PC-9 (cell line): Measurements from ENCODE around the gene ANKRD1. TPM values are rescaled to one million over a fixed set of nuclear protein-coding genes. Genes with fewer than 3 reads are reported as not detected.

Source experiments
- BruUV-seq: library from RNA; stranded (reverse); fragments of 400-500 nt; replicated peaks from 2 replicates; lab custom pipeline; 2021; lab: Mats Ljungman, UMichigan
- CTCF ChIA-PET: fragments of 300-600 bp; sonication (Branson Sonifier 250); formaldehyde crosslinking; loops from one replicate; lab custom pipeline; 2022; ENCODE audit warnings: antibody characterized with exemption; lab: Charles Lee
- POLR2A ChIA-PET: fragments of 300-600 bp; sonication (Branson Sonifier 250); formaldehyde crosslinking; loops from one replicate; lab custom pipeline; 2022; ENCODE audit warnings: antibody characterized with exemption; ENCODE audit not compliant: unreplicated experiment; lab: Charles Lee
- DNase-seq, 2 experiments: peaks; one replicate each; pipeline versions ENCODE4 v3.0.0 to v3.0.0-alpha.2; 2015 to 2022; ENCODE audit warnings: mixed read lengths in 1 of 2
- H2AFZ ChIP-seq: fragments of 200-600 bp; sonication (generic); 2 replicates; pipeline ENCODE4 v1.8.1; 2017; ENCODE audit warnings: antibody characterized with exemption
- H3F3A ChIP-seq: fragments of 200-600 bp; sonication (generic); 2 replicates; pipeline ENCODE4 v1.8.1; 2017; ENCODE audit warnings: antibody characterized with exemption, mild to moderate bottlenecking, low read depth; ENCODE audit not compliant: insufficient read depth
- H3K27ac ChIP-seq: fragments of 200-600 bp; sonication (generic); 2 replicates; pipeline ENCODE4 v1.6.1; 2016; ENCODE audit warnings: mixed run types
- H3K27me3 ChIP-seq: fragments of 200-600 bp; sonication (generic); 2 replicates; pipeline ENCODE4 v1.6.1; 2016; ENCODE audit warnings: low read depth, mixed run types; ENCODE audit not compliant: insufficient read depth
- H3K36me3 ChIP-seq: fragments of 200-600 bp; sonication (generic); 2 replicates; pipeline ENCODE4 v1.6.1; 2016; ENCODE audit warnings: low read depth, mixed run types
- H3K4me1 ChIP-seq: fragments of 200-600 bp; sonication (generic); replicated peaks from 2 replicates; pipeline ENCODE4 v1.6.1; 2016; ENCODE audit warnings: mixed run types; ENCODE audit not compliant: insufficient read depth
- H3K4me2 ChIP-seq: fragments of 200-600 bp; sonication (generic); 2 replicates; pipeline ENCODE4 v1.6.1; 2017; ENCODE audit warnings: mixed run types
- H3K4me3 ChIP-seq: fragments of 200-600 bp; sonication (generic); 2 replicates; pipeline ENCODE4 v1.6.1; 2016; ENCODE audit warnings: mixed run types
- H3K79me2 ChIP-seq: fragments of 200-600 bp; sonication (generic); 2 replicates; pipeline ENCODE4 v1.6.1; 2017; ENCODE audit warnings: low read depth, mixed run types
- H3K9me2 ChIP-seq: fragments of 200-600 bp; sonication (generic); 2 replicates; pipeline ENCODE4 v1.8.1; 2017; ENCODE audit warnings: mild to moderate bottlenecking; ENCODE audit not compliant: insufficient read depth
- H3K9me3 ChIP-seq: fragments of 200-600 bp; sonication (generic); 2 replicates; pipeline ENCODE4 v1.8.1; 2016; ENCODE audit warnings: low read depth; ENCODE audit not compliant: insufficient read depth
- H4K20me1 ChIP-seq: fragments of 200-600 bp; sonication (generic); 2 replicates; pipeline ENCODE4 v1.8.1; 2017; ENCODE audit not compliant: insufficient read depth
- CTCF ChIP-seq: fragments of 200-600 bp; sonication (generic); conservative IDR thresholded peaks from 2 replicates; pipeline ENCODE4 v1.6.1; 2017; ENCODE audit warnings: mixed run types, antibody characterized with exemption, mild to moderate bottlenecking, moderate library complexity
- EZH2 ChIP-seq: fragments of 200-600 bp; sonication (generic); IDR thresholded peaks from 2 replicates; pipeline ENCODE4 v1.8.0; 2017; ENCODE audit warnings: antibody characterized with exemption, low read depth
- intact Hi-C: fragments of 100-400 bp; cut with micrococcal nuclease; formaldehyde crosslinking; loops from one replicate; pipeline ENCODE4 v1.10.0; 2022; ENCODE audit not compliant: unreplicated experiment
- total RNA-seq: library from RNA; stranded (reverse); gene quantifications from 2 replicates; pipeline ENCODE4 v1.2.3, GENCODE V29; 2021

ANKRD1 gene
- total RNA-seq, 1 experiment from 2014 or later, result 6.7 TPM

- H2AFZ ChIP-seq, result no peak overlapping the region
- intact Hi-C loops, result no loop called here
- H3K9me3 ChIP-seq, result no peaks in the 10 kb centered on the region
- no peak overlapping the region for H3K4me2 ChIP-seq
- no peak for DNase-seq
- H3F3A ChIP-seq, result peaks cover 28% of the 10 kb centered on the region; the same call in 1 of the 2 replicates
- BruUV-seq, result no TSS peak
- H3K27ac ChIP-seq, result no peak overlapping the region
- no peaks in the 10 kb centered on the region for H3K36me3 ChIP-seq
- H4K20me1 ChIP-seq, result no peaks in the 10 kb centered on the region
- no peak overlapping the region for H3K4me3 ChIP-seq
- CTCF ChIA-PET, result no interaction called here
- TF ChIP-seq CTCF, result no peak
- no peak for TF ChIP-seq EZH2
- H3K27me3 ChIP-seq, result no peaks in the 10 kb centered on the region
- POLR2A ChIA-PET, result interaction anchor here (0.7 kb wide), 1 partner anchor 15 kb away, joined by 5 read pairs; no protein-coding TSS in a partner anchor
- peaks cover 28% of the 10 kb centered on the region for H3K4me1 ChIP-seq
- H3K9me2 ChIP-seq, result no peaks in the 10 kb centered on the region
- H3K79me2 ChIP-seq, result no peaks in the 10 kb centered on the region
Observed at GRCh38 chr10:90965720-90966119, 44.8 kb upstream of the ANKRD1 start.

GRCh38 chr10:90964781-90965465, 44.0 kb upstream of the ANKRD1 start:
- no TSS peak for BruUV-seq
- Histone ChIP-seq H4K20me1 (no peaks in the 10 kb centered on the region), H2AFZ (no peak overlapping the region), H3F3A (peaks cover 30% of the 10 kb centered on the region), H3K79me2 (no peaks in the 10 kb centered on the region), H3K4me3 (no peak overlapping the region), H3K27me3 (no peaks in the 10 kb centered on the region), H3K9me3 (no peaks in the 10 kb centered on the region), H3K36me3 (no peaks in the 10 kb centered on the region), H3K9me2 (no peaks in the 10 kb centered on the region), H3K4me1 (peaks cover 24% of the 10 kb centered on the region), H3K4me2 (no peak overlapping the region), H3K27ac (no peak overlapping the region)
- TF ChIP-seq EZH2, result no peak
- TF ChIP-seq CTCF, result no peak
- DNase-seq, result no peak
- ChIA-PET POLR2A (no interaction called here), CTCF (no interaction called here)
- intact Hi-C loops, result no loop called here

- Histone ChIP-seq H3K79me2 (no peaks in the 10 kb centered on the region), H3F3A (peaks cover 17% of the 10 kb centered on the region), H3K27me3 (no peaks in the 10 kb centered on the region), H3K4me1 (peaks cover 8% of the 10 kb centered on the region), H4K20me1 (no peaks in the 10 kb centered on the region), H3K27ac (no peak overlapping the region), H3K9me2 (no peaks in the 10 kb centered on the region), H3K4me2 (no peak overlapping the region), H3K9me3 (no peaks in the 10 kb centered on the region), H2AFZ (no peak overlapping the region), H3K36me3 (no peaks in the 10 kb centered on the region), H3K4me3 (no peak overlapping the region)
- ChIA-PET POLR2A (no interaction called here), CTCF (no interaction called here)
- TF ChIP-seq CTCF (no peak), EZH2 (no peak)
- BruUV-seq, result no TSS peak
- intact Hi-C loops, result no loop called here
- no peak for DNase-seq
Observed at GRCh38 chr10:90963331-90963730, 42.4 kb upstream of the ANKRD1 start.
